Loucy (cell line): ENCODE results near the gene FN3KRP.

Experiments used
- CTCF ChIP-seq: fragments of 200-600 bp; sonication (generic); conservative IDR thresholded peaks from 2 replicates; pipeline ENCODE4 v1.5.1; 2014; ENCODE audit warnings: mild to moderate bottlenecking, antibody characterized with exemption, low read length
- EZH2phosphoT487 ChIP-seq: fragments of 200-600 bp; IDR thresholded peaks from 2 replicates; pipeline ENCODE4 v1.6.1; 2018; ENCODE audit warnings: antibody characterized with exemption, mild to moderate bottlenecking, moderate library complexity, borderline replicate concordance

- TF ChIP-seq CTCF (no peak), EZH2phosphoT487 (no peak)
Measured at GRCh38 chr17:82752371-82753200, 36.1 kb downstream of the FN3KRP start.
